Measurements from ENCODE around the gene ADCYAP1R1. TPM values are rescaled to one million over a fixed set of nuclear protein-coding genes. Genes with fewer than 3 reads are reported as not detected.
"Not testable (repeated sequence)": the region's sequence is repeated elsewhere in the genome, so short reads cannot be mapped to it uniquely, and the experiment has no call there.

ADCYAP1R1 gene
- total RNA-seq, 4 donors from 2014 or later, result 0.27 to 1.4 (median 0.59) TPM

DNA sequence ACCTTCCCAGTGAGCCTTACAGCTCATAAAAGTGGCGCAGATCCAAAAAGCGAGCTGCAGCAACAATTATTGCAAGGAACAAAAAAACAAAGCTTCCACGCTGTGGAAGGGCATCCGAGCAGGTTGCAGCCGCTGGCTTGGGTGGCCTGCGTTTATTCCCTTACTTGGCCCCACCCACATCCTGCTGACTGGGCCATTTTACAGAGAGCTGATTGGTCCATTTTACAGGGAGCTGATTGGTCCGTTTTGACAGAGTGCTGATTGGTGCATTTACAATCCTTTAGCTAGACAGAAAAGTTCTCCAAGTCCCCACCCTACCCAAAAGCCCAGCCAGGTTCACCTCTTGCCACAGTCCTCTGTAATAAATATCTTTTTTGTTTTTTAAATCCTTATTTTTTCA is 85.1 kb downstream of the ADCYAP1R1 start:
- Histone ChIP-seq H3K27me3 (no peaks in the 10 kb centered on the region), H3K4me3 (no peak overlapping the region), H3K9me3 (no peaks in the 10 kb centered on the region), H3K36me3 (no peaks in the 10 kb centered on the region), H3K27ac (no peak overlapping the region), H3K4me1 (no peaks in the 10 kb centered on the region)
- DNase-seq, result no peak
- TF ChIP-seq POLR2A (IDR thresholded peaks at IDR 0.05), result no peak
- TF ChIP-seq CTCF (IDR thresholded peaks at IDR 0.05), result no peak

GRCh38 chr7:31145339-31145738 is 93.2 kb downstream of the ADCYAP1R1 start:
- Histone ChIP-seq H3K36me3 (no peaks in the 10 kb centered on the region), H3K4me3 (no peak overlapping the region), H3K4me1 (no peaks in the 10 kb centered on the region), H3K27ac (no peak overlapping the region), H3K27me3 (no peaks in the 10 kb centered on the region), H3K9me3 (no peaks in the 10 kb centered on the region)
- TF ChIP-seq POLR2A (IDR thresholded peaks at IDR 0.05) (no peak), CTCF (IDR thresholded peaks at IDR 0.05) (no peak)
- DNase-seq, result no peak

DNA sequence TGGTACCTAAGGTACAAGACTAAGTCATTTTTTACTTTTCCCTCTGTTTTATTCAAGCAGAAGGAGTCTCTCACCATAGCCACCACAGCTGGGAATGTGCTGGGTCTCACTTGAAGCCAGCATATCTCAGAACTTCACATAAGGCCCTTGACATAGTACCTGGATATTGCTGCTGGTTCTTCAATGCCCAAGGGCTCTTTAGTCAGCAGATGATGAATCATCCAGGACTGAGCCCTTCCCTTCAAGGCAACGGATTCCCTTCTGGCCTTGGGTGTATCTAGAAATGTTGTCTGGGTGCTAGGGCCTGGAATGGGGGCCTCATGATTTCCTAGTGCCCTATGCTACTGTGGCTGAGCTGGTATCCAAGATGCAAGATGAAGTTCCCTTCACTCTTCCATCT is 93.9 kb downstream of the ADCYAP1R1 start:
- DNase-seq, result no peak
- no peak for TF ChIP-seq CTCF (IDR thresholded peaks at IDR 0.05)
- TF ChIP-seq POLR2A (IDR thresholded peaks at IDR 0.05), result no peak
- Histone ChIP-seq H3K27me3 (no peaks in the 10 kb centered on the region), H3K4me1 (no peaks in the 10 kb centered on the region), H3K4me3 (no peak overlapping the region), H3K9me3 (no peaks in the 10 kb centered on the region), H3K36me3 (no peaks in the 10 kb centered on the region), H3K27ac (no peak overlapping the region)

DNA sequence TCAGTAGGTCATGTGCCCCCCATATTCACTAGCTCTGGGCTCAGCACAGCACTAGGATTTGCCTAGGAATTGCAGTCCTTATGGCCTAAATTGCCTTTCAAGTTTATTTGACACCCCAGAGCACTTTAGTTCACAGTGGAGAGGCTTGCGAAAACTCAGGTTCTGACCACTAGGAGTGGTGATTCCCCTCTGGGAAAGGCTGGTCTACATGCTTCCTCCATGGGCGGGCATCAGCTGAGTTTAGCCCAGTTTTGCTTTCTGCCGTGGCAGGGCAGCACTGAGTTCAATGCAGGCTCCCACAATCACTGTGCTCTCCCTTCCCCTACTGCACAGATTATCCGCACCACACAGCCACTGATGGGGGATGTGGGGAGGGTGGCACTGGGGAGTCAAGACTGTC is 94.4 kb downstream of the ADCYAP1R1 start:
- no peak for TF ChIP-seq POLR2A (IDR thresholded peaks at IDR 0.05)
- Histone ChIP-seq H3K4me1 (no peaks in the 10 kb centered on the region), H3K27ac (no peak overlapping the region), H3K4me3 (no peak overlapping the region), H3K27me3 (no peaks in the 10 kb centered on the region), H3K36me3 (no peaks in the 10 kb centered on the region), H3K9me3 (no peaks in the 10 kb centered on the region)
- DNase-seq, result no peak

DNA sequence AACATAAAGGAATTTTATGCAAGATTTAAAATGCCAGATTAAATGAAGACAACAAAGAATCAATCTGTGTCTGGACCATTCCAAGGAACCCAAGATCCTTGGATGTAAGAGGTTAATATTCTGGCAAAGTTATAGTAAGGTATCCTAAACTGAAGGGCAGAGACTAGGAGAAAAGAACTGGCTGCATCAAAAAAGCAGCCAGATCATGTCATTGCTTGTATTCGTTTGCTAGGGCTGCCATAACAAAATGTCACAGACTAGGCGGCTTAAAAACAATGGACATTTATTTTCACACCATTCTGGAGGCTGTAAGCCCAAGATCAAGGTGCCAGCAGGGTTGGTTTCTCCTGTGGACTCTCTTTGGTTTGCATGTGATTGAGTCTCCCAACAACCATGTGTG is 99.7 kb downstream of the ADCYAP1R1 start:
- Histone ChIP-seq H3K36me3 (no peaks in the 10 kb centered on the region), H3K4me3 (no peak overlapping the region), H3K4me1 (no peaks in the 10 kb centered on the region), H3K27ac (no peak overlapping the region), H3K27me3 (no peaks in the 10 kb centered on the region), H3K9me3 (no peaks in the 10 kb centered on the region)
- DNase-seq, result no peak
- TF ChIP-seq CTCF (IDR thresholded peaks at IDR 0.05) (no peak), POLR2A (IDR thresholded peaks at IDR 0.05) (no peak)

- not testable (repeated sequence) for DNase-seq, H3K9me3 ChIP-seq, H3K4me3 ChIP-seq, H3K27me3 ChIP-seq, H3K4me1 ChIP-seq, H3K36me3 ChIP-seq, H3K27ac ChIP-seq
These were observed 101.2 kb downstream of the ADCYAP1R1 start for GRCh38 chr7:31153318-31153717.

GRCh38 chr7:31160941-31161340 is 108.8 kb downstream of the ADCYAP1R1 start:
- Histone ChIP-seq H3K27me3 (no peaks in the 10 kb centered on the region), H3K9me3 (no peaks in the 10 kb centered on the region), H3K4me1 (no peaks in the 10 kb centered on the region), H3K36me3 (no peaks in the 10 kb centered on the region), H3K4me3 (no peak overlapping the region), H3K27ac (no peak overlapping the region)
- TF ChIP-seq POLR2A (IDR thresholded peaks at IDR 0.05), result no peak
- no peak for TF ChIP-seq CTCF (IDR thresholded peaks at IDR 0.05)
- DNase-seq, result no peak

Data from Peyer's patch (tissue), 4 donors.